Retinal pigment epithelial cell (primary cell): ENCODE results near the gene MYADM.

Experiments
- DNase-seq: peaks from one replicate; pipeline ENCODE4 v3.0.0-alpha.2; 2010; ENCODE audit warnings: low read depth
- H3K4me3 ChIP-seq: 2 replicates; pipeline ENCODE4 v1.5.1; 2011; ENCODE audit warnings: mild to moderate bottlenecking, low read length, control low read depth, moderate library complexity
- CTCF ChIP-seq: conservative IDR thresholded peaks from 2 replicates; pipeline ENCODE4 v1.5.1; 2011; ENCODE audit warnings: low read depth, low read length, control low read depth, inconsistent platforms

Gene MYADM

GRCh38 chr19:53900191-53900860 lies 32.6 kb downstream of the MYADM start:
- no peak for DNase-seq
- no peak overlapping the region for H3K4me3 ChIP-seq
- TF ChIP-seq CTCF, result no peak

- no peak overlapping the region for H3K4me3 ChIP-seq
- no peak for DNase-seq
- no peak for TF ChIP-seq CTCF
Measured at GRCh38 chr19:53903055-53903680, 35.5 kb downstream of the MYADM start.

- TF ChIP-seq CTCF, result no peak
- H3K4me3 ChIP-seq, result no peak overlapping the region
- no peak for DNase-seq
Measured at GRCh38 chr19:53904909-53905308, 37.2 kb downstream of the MYADM start.

GRCh38 chr19:53905787-53906186 lies 38.1 kb downstream of the MYADM start:
- DNase-seq, result no peak
- H3K4me3 ChIP-seq, result no peak overlapping the region
- TF ChIP-seq CTCF, result no peak

- no peak overlapping the region for H3K4me3 ChIP-seq
- peak; percentile 84 for TF ChIP-seq CTCF
- DNase-seq, result no peak
Measured at GRCh38 chr19:53906211-53907192, 38.8 kb downstream of the MYADM start.

GRCh38 chr19:53907193-53907581 lies 39.5 kb downstream of the MYADM start:
- H3K4me3 ChIP-seq, result no peak overlapping the region
- no peak for DNase-seq
- TF ChIP-seq CTCF, result no peak
